Placental pericyte (primary cell): ENCODE results near the gene HS3ST4. TPM values are rescaled to one million over a fixed set of nuclear protein-coding genes. Genes with fewer than 3 reads are reported as not detected.

ENCODE experiments used
- small RNA-seq: library from RNA; depleted of rRNA; stranded (forward); fragments of <200 nt; gene quantifications from one replicate; pipeline ENCODE3, GENCODE V24; 2012; ENCODE audit warnings: low replicate concordance
- total RNA-seq: library from RNA; depleted of rRNA; stranded (reverse); fragments of >200 nt; gene quantifications from 2 replicates; pipeline ENCODE4 v1.2.3, GENCODE V29; 2012

Gene HS3ST4
- total RNA-seq, result not detected in 2 replicates

GRCh38 chr16:25691519-25692091 is at the start of gene HS3ST4:
Gene HS3ST4, plus strand, starts transcription at chr16:25691959.

Small RNA genes lying within 50 kb of the gene (small RNA-seq; reads per million reads assigned to genes)
- gene HMGN2P3 (not detected), gene MIR548W (0.16 reads per million), gene RNA5SP405 (not detected)
